ENCODE results near the gene TOLLIP.

GRCh38 chr11:1252371-1253102 is 56.9 kb downstream of the TOLLIP start:
- TF ChIP-seq CTCF (IDR thresholded peaks at IDR 0.05) (no peak), POLR2A (IDR thresholded peaks at IDR 0.05) (no peak)
